Occipital lobe (tissue), 2 donors: Measurements from ENCODE around the gene BAZ2A. TPM values are rescaled to one million over a fixed set of nuclear protein-coding genes. Genes with fewer than 3 reads are reported as not detected.
"Not testable (repeated sequence)": the region's sequence is repeated elsewhere in the genome, so short reads cannot be mapped to it uniquely, and the experiment has no call there.

Experiments
- DNase-seq: peaks from one replicate; lab custom pipeline; 2025; lab: John Stamatoyannopoulos, UW
- total RNA-seq: library from RNA; depleted of rRNA; stranded (reverse); fragments of >200 nt; gene quantifications from one replicate; pipeline ENCODE4 v1.2.3, GENCODE V29; 2014

BAZ2A gene
- 10.0 TPM for total RNA-seq

- peak; percentile 88 for DNase-seq
These were observed at the start of gene BAZ2A for GRCh38 chr12:56630180-56630632. Gene BAZ2A (minus strand): TSS chr12:56630326. CDS start chr12:56617530, 12,796 bp downstream.

GRCh38 chr12:56678852-56679251 is 48.7 kb upstream of the BAZ2A start:
- no peak for DNase-seq

GRCh38 chr12:56677680-56678079 is 47.6 kb upstream of the BAZ2A start:
- no peak for DNase-seq

GRCh38 chr12:56676851-56677580 is 46.9 kb upstream of the BAZ2A start:
- no peak for DNase-seq

- DNase-seq = no peak
These were observed 41.5 kb upstream of the BAZ2A start for GRCh38 chr12:56671608-56672007.

GRCh38 chr12:56670836-56671235 is 40.7 kb upstream of the BAZ2A start:
- no peak for DNase-seq

GRCh38 chr12:56668197-56668457 is 38.0 kb upstream of the BAZ2A start:
- DNase-seq = no peak

- no peak for DNase-seq
These were observed 32.0 kb upstream of the BAZ2A start for GRCh38 chr12:56661979-56662638.

- no peak for DNase-seq
These were observed 31.4 kb upstream of the BAZ2A start for GRCh38 chr12:56661560-56661959.

- no peak for DNase-seq
These were observed 28.8 kb upstream of the BAZ2A start for GRCh38 chr12:56658921-56659320.

GRCh38 chr12:56657416-56658379 is 27.6 kb upstream of the BAZ2A start:
- no peak for DNase-seq

GRCh38 chr12:56653781-56654180 is 23.7 kb upstream of the BAZ2A start:
- DNase-seq = not testable (repeated sequence)

- not testable (repeated sequence) for DNase-seq
These were observed 17.9 kb upstream of the BAZ2A start for GRCh38 chr12:56648023-56648422.

- peak; percentile 91 for DNase-seq
These were observed 15.8 kb upstream of the BAZ2A start, which contains the start of gene ATP5F1B for GRCh38 chr12:56645717-56646446. Gene ATP5F1B (minus strand): TSS chr12:56645984. CDS start chr12:56645963, 21 bp downstream.

GRCh38 chr12:56645201-56645716 is 15.1 kb upstream of the BAZ2A start:
- DNase-seq = peak; percentile 35

GRCh38 chr12:56644654-56645053 is 14.5 kb upstream of the BAZ2A start:
- no peak for DNase-seq

- no peak for DNase-seq
These were observed 11.1 kb upstream of the BAZ2A start for GRCh38 chr12:56641219-56641618.

GRCh38 chr12:56637621-56638020 is 7.5 kb upstream of the BAZ2A start:
- DNase-seq = no peak

GRCh38 chr12:56636675-56637540 is 6.8 kb upstream of the BAZ2A start:
- DNase-seq = peak; percentile 93
